ENCODE measurements around the gene AADAC.

AADAC gene, protein sequence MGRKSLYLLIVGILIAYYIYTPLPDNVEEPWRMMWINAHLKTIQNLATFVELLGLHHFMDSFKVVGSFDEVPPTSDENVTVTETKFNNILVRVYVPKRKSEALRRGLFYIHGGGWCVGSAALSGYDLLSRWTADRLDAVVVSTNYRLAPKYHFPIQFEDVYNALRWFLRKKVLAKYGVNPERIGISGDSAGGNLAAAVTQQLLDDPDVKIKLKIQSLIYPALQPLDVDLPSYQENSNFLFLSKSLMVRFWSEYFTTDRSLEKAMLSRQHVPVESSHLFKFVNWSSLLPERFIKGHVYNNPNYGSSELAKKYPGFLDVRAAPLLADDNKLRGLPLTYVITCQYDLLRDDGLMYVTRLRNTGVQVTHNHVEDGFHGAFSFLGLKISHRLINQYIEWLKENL

DNA sequence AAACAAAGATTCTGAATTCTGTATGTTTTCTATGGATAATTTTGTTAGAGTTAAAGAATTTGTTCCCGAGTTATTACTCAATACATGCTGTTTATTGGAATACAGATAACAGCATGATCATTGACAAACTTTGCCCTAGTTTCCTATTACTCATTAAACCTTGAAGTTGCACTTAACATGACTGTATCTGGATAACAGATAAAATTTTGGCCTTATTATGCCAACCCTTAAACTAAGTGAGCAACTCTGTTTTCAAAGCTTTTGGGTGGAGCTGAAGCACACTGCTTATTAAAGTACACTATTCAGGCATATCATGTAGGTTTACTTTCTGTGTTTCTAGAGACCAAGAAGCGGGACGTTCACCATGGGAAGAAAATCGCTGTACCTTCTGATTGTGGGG lies at the start of gene AADAC:
Gene AADAC, plus strand, starts transcription at position 318 of the 400 bp plus-strand sequence. Its CDS starts 47 bp downstream, at position 365.
- TF ChIP-seq GATA2 (IDR thresholded peaks at IDR 0.05; ENCODE audit: low read depth, low read length) (no peak), GATA3 (IDR thresholded peaks at IDR 0.05; ENCODE audit: low read depth, low read length) (no peak)

DNA sequence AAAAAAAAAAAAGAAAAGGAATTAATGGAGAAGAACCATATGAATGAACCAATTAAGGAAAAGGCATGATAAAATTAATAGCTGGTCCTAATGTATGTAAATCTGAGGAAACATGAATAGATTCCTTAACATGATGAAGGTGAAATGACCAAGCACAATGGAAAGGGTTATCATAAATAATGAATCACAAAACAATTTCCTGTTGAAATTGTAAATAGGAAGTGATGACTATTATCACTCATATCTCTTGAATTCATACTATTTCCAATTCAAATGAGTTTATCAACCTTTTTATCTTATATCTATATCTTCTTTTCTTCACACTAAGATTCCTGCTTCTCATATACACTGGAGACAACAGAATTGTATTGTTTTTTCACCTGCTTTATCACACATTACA lies 48.2 kb upstream of the AADAC start:
- TF ChIP-seq GATA2 (IDR thresholded peaks at IDR 0.05; ENCODE audit: low read depth, low read length): no peak
- TF ChIP-seq GATA3 (IDR thresholded peaks at IDR 0.05; ENCODE audit: low read depth, low read length): no peak

DNA sequence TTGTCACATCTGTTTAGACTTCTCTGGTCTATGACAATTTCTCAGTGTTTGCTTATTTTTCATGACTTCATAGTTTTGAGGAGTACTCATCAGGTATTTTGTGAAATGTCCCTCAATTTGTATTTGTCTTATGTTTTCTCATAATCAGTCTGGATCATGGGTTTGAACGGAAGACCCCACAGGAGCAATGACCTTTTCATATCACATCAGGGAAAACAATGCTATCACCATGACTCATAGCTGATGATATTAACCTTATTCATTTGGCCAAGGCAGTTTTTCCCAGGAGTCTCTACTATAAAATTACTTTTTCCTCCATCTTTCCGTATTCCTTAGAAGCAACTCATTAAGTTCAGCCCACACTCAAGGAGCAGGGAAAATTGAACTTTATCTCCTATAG lies 47.5 kb upstream of the AADAC start:
- TF ChIP-seq GATA2 (IDR thresholded peaks at IDR 0.05; ENCODE audit: low read depth, low read length): no peak
- no peak for TF ChIP-seq GATA3 (IDR thresholded peaks at IDR 0.05; ENCODE audit: low read depth, low read length)

DNA sequence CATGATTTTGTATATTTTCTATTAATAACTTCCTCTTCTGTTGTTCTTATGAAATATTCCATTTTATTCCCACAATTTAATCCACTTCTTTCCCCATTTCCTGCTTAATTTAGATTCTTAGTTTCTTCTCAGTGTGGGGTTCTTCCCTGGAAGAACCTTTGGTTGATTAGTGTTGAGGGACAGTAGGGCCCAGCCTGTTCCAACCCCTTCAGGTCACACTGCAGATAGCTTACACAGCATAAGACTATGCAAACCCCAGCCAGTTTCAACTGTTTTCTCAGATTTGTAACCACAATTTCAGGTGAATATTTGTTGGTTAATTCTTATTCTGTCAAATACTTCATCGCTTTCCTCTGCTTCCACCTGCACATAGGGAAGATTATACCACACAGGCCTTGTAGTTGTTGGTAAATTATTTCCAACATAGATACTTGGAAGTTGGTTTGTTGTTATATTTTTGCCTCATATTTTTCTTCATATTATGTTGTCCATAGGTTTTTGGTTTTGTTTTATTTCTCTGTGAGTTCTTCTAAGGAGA lies 45.5 kb upstream of the AADAC start:
- TF ChIP-seq GATA3 (IDR thresholded peaks at IDR 0.05; ENCODE audit: low read depth, low read length) (no peak), GATA2 (IDR thresholded peaks at IDR 0.05; ENCODE audit: low read depth, low read length) (no peak)

DNA sequence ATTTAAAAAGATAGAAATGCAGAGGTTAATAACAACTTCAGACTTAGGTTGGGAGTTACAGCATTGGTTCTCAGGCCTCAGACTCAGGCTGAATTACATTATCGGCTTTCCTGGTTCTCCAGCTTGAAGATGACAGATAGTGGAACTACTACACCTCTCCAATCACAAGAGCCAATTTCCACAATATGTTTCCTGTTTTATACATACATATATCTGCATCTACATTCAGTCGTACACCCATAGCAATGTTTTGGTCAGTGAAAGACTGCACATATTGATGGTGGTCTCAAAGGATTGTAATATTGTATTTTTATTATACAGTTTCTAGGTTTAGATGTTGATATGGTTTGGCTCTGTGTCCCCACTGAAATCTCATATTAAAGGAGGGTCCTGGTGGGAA lies 44.7 kb upstream of the AADAC start:
- TF ChIP-seq GATA2 (IDR thresholded peaks at IDR 0.05; ENCODE audit: low read depth, low read length) (no peak), GATA3 (IDR thresholded peaks at IDR 0.05; ENCODE audit: low read depth, low read length) (no peak)

DNA sequence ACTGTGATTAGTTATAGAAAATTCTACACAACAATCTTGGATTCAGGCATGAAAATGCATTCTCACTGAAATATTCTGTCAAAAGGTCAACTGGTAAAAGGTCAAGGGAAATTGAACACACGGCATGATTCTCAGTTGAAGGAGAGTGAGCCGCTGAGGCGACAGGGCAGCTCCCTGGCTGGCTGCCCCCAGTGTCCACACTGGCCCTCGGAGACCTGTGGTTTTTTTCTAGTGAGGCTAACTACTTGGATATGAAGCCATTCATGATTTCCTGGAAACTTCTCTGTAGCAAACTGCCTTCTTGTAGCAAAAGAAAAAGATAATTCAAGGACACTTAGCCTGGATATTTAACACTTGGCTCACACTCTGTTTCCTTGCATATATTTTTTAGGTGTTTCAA lies 43.0 kb upstream of the AADAC start:
- TF ChIP-seq GATA3 (IDR thresholded peaks at IDR 0.05; ENCODE audit: low read depth, low read length): no peak
- no peak for TF ChIP-seq GATA2 (IDR thresholded peaks at IDR 0.05; ENCODE audit: low read depth, low read length)

DNA sequence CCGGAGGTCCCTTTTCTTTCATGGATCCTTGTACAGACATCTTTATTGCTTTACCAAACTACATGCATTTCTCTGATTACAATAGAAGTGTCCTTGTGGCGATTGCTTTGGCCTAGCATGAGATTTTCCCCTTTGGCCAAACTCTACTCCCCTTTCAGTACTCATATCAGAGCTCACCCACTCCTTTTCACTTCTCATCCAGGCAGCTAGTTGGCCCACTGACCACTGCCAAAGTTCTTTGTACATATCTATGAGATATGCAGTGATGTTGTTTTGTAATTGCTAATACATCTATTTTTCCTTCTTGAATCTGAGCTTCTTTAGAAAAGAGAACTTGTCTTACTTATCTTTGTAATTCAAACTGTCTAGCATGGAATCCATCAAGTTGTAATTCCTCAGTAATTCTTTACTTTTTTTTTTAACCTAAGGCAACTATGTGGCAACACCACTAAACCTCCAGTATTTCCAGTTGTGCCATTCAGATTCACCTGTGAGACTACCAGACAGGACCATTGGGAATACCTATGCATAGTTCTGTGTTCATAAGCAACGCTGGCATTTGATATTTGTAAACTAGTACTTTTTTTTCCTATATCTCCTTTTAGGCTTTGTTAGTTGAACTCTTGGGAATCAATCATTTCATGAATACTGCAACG lies 41.0 kb upstream of the AADAC start:
- TF ChIP-seq GATA2 (IDR thresholded peaks at IDR 0.05; ENCODE audit: low read depth, low read length): no peak
- TF ChIP-seq GATA3 (IDR thresholded peaks at IDR 0.05; ENCODE audit: low read depth, low read length): no peak

DNA sequence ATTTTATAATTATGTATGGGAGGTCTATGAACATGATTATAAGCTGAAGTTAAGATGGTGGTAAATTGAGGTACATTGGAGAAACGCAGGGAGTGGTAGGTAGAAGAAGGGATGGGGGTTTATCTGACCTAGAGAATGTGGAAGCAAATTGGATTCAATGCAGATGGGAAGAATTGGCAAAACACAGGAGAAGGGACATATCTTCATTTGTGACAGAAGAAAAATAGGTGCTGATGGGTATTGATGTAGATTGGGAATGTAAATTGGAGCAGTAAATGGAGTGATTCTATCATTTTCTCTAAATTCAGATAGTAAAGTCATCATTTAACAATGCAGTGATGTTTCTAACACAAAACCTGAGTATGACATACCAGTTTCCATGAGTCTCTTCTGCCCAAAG lies 39.7 kb upstream of the AADAC start:
- TF ChIP-seq GATA2 (IDR thresholded peaks at IDR 0.05; ENCODE audit: low read depth, low read length) (no peak), GATA3 (IDR thresholded peaks at IDR 0.05; ENCODE audit: low read depth, low read length) (no peak)

DNA sequence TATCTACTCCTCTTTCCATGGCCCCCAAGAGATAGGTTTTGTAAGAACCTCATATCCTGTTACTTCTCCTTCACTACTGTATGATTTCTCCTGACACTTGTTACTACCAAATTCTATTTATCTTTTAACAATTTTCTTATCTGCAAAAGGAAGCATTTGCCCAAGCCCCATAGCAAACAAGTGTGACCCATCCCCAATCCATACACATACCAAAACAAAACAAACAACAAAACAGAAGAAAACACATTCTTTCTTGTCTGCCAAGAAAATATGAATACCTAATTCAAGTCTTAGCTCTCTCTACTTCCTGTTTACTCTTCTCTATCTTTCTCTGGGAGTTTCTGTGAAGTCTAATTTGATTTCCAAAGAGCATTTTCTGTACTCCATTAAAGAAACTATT lies 39.0 kb upstream of the AADAC start:
- TF ChIP-seq GATA3 (IDR thresholded peaks at IDR 0.05; ENCODE audit: low read depth, low read length) (no peak), GATA2 (IDR thresholded peaks at IDR 0.05; ENCODE audit: low read depth, low read length) (no peak)

DNA sequence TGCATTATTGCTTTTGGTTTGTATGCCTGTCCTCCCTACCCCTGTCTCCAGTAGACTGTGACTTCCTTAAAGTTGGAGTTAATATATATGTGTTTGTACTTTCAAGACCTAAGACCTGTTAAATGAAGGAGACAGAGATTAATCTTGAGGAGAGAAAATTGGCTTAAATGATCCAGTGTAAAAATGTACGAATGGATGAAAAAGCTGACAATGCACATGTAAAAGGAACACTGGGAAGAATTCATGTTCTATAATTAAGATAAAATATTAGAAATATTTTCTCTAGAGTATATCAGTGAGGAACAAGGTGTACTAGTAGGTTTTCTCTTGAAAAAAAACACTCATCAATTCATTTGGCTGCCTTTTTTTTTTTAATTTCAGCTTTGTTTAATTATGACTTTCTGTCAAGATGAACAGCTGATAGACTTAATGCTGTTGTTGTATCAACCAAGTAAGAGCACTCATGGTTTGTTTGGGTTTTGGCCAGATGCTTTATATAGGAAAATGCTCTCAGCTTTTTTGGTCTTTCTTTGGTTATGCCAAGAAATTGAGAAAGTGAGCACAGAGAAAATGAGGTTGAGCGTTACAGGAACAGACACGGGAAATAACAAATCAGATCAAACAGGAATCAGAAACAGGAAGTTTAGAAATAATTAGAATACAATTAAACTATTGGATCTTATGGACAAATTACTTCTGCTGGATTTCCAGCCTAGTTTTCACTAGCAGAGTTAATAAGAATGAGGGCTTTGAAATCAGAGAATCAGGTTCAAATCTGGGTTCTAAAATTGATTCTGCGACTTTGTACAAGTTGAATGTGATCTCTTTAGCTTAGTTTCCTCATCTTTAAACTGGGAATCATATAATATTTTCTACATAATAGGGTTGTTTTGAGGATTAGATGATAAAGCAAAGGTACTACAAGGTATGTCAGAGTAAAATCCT lies 38.3 kb upstream of the AADAC start:
- TF ChIP-seq GATA3 (IDR thresholded peaks at IDR 0.05; ENCODE audit: low read depth, low read length): no peak
- no peak for TF ChIP-seq GATA2 (IDR thresholded peaks at IDR 0.05; ENCODE audit: low read depth, low read length)

DNA sequence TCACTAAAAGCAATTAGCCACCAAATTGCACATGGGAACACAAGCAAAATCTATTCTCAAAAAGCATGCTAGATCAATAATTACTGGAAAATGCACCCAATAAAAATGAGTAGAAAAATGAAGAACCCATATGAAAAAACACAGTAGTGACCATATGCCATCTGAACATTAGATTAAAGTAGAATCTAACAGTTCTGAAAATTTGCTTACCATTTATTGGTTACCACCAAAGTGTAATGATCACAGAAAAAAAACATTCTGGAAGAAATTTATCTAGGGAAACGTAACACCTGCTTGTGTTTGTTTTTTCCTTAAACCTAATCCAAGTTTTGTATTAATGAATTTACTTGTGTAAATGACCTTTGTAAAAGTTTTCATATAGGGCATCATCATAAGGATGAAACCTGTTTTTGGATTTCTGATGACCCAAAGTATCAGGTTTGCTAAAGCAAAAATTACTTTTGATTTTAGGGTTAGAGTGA lies 37.6 kb upstream of the AADAC start:
- TF ChIP-seq GATA2 (IDR thresholded peaks at IDR 0.05; ENCODE audit: low read depth, low read length) (no peak), GATA3 (IDR thresholded peaks at IDR 0.05; ENCODE audit: low read depth, low read length) (no peak)

DNA sequence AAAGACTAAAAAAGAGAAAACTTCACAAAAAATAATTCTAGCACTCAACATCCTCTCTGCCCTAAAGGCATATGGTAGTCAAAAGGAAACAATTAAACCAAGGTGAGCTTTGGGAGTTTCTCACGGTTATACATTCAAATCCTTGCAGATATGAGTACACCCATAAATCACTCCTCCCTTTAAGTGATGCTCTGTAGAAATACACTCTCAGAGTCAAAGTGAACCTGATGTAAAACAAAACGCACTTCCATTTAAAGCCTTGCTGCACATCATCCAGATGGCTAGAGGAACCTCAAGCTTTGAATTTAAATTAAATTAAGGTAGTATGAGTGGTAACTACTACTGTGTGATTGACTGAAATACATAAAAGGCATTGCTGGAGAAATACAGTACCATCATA lies 36.0 kb upstream of the AADAC start:
- TF ChIP-seq GATA2 (IDR thresholded peaks at IDR 0.05; ENCODE audit: low read depth, low read length): no peak
- no peak for TF ChIP-seq GATA3 (IDR thresholded peaks at IDR 0.05; ENCODE audit: low read depth, low read length)

DNA sequence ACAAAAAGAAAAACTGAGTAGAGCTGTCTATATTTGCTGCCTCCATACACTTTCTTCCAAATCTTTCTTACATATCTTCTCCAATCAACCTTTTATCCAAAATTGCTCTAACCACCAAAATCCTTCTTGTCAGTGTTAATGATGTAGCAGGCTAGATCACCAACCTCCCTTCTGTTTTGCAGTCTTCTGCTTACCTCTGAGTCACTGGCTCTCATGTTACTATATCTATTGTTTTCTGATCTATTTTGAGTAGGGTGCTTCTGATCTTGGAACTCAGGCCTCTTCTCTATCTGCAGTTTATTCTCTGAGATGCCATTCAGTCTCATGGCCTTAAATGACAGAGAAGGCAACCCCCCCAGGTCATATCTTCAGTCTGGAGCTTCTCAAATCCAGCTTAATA lies 26.3 kb upstream of the AADAC start:
- TF ChIP-seq GATA2 (IDR thresholded peaks at IDR 0.05; ENCODE audit: low read depth, low read length) (no peak), GATA3 (IDR thresholded peaks at IDR 0.05; ENCODE audit: low read depth, low read length) (no peak)

DNA sequence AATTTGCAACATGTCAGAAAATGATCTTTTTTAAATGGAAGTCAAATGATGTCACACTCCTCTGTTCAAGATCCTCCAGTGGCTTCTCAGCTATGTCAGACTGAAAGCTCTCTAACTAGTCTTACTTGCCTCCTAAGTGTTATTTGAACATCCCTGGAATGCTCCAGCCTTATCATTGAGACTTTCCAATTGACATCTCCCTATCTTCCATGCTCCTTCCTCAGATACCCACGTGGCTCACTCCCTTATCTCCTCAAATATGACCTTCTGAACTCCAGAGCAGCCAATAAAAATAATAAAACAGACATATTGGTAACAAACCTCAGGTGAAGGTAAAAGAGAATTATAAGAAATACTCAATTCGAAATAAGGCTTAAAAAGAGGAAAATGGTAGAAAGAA lies 25.5 kb upstream of the AADAC start:
- TF ChIP-seq GATA3 (IDR thresholded peaks at IDR 0.05; ENCODE audit: low read depth, low read length): no peak
- TF ChIP-seq GATA2 (IDR thresholded peaks at IDR 0.05; ENCODE audit: low read depth, low read length): no peak
